ENCODE measurements around the gene PLK1. TPM values are rescaled to one million over a fixed set of nuclear protein-coding genes. Genes with fewer than 3 reads are reported as not detected.
"Not testable (repeated sequence)": the region's sequence is repeated elsewhere in the genome, so short reads cannot be mapped to it uniquely, and the experiment has no call there.

Gene PLK1
- total and polyA plus RNA-seq, 2 donors: 6.9 to 19.9 TPM

GRCh38 chr16:23710504-23710903 lies 31.8 kb downstream of the PLK1 start:
- H3K27ac ChIP-seq (ENCODE audit: low read depth in 1 of 2, low read length in 1 of 2): no peak overlapping the region
- no peak overlapping the region for H3K4me3 ChIP-seq (ENCODE audit: low read length in 2 of 2)
- H3K4me1 ChIP-seq (ENCODE audit: control insufficient read depth in 2 of 2, insufficient read depth in 2 of 2, low read length in 2 of 2): no peaks in the 10 kb centered on the region
- WGBS: 98% methylated on average over 3 of the region's 3 CpGs
- DNase-seq (ENCODE audit: low read depth in 6 of 9, low spot score in 9 of 9): no peak
- peaks cover 17 to 49% of the 10 kb centered on the region in 2 donors for H3K27me3 ChIP-seq (ENCODE audit: control insufficient read depth in 2 of 2, insufficient read depth in 1 of 2, low read length in 1 of 2)
- peaks cover 1 to 4% of the 10 kb centered on the region in 2 donors for H3K9me3 ChIP-seq (ENCODE audit: control insufficient read depth in 2 of 2, insufficient read depth in 1 of 2, low read length in 1 of 2)
- H3K36me3 ChIP-seq (ENCODE audit: control insufficient read depth in 2 of 2, insufficient read depth in 2 of 2, low read length in 1 of 2): no peaks in the 10 kb centered on the region

GRCh38 chr16:23711785-23712184 lies 33.1 kb downstream of the PLK1 start:
- peaks cover 1 to 4% of the 10 kb centered on the region in 2 donors for H3K9me3 ChIP-seq (ENCODE audit: control insufficient read depth in 2 of 2, insufficient read depth in 1 of 2, low read length in 1 of 2)
- 76% methylated on average over 4 of the region's 4 CpGs for WGBS
- no peak overlapping the region for H3K4me3 ChIP-seq (ENCODE audit: low read length in 2 of 2)
- H3K36me3 ChIP-seq (ENCODE audit: control insufficient read depth in 2 of 2, insufficient read depth in 2 of 2, low read length in 1 of 2): no peaks in the 10 kb centered on the region
- no peak for DNase-seq (ENCODE audit: low read depth in 6 of 9, low spot score in 9 of 9)
- H3K4me1 ChIP-seq (ENCODE audit: control insufficient read depth in 2 of 2, insufficient read depth in 2 of 2, low read length in 2 of 2): no peaks in the 10 kb centered on the region
- no peak overlapping the region for H3K27ac ChIP-seq (ENCODE audit: low read depth in 1 of 2, low read length in 1 of 2)
- H3K27me3 ChIP-seq (ENCODE audit: control insufficient read depth in 2 of 2, insufficient read depth in 1 of 2, low read length in 1 of 2): peaks cover 17 to 49% of the 10 kb centered on the region in 2 donors

- whole genome bisulfite sequencing: 9% methylated on average over 37 of the region's 37 CpGs
- H3K36me3 ChIP-seq (ENCODE audit: control insufficient read depth in 2 of 2, insufficient read depth in 2 of 2, low read length in 1 of 2): no peaks in the 10 kb centered on the region
- H3K27ac ChIP-seq (ENCODE audit: low read depth in 1 of 2, low read length in 1 of 2): no peak within 1 kb of the TSS
- H3K4me3 ChIP-seq (ENCODE audit: low read length in 2 of 2): no peak within 1 kb of the TSS
- peaks cover 1 to 4% of the 10 kb centered on the region in 2 donors for H3K9me3 ChIP-seq (ENCODE audit: control insufficient read depth in 2 of 2, insufficient read depth in 1 of 2, low read length in 1 of 2)
- DNase-seq (ENCODE audit: low read depth in 6 of 9, low spot score in 9 of 9): no peak
- peaks cover 17 to 53% of the 10 kb centered on the region in 2 donors for H3K27me3 ChIP-seq (ENCODE audit: control insufficient read depth in 2 of 2, insufficient read depth in 1 of 2, low read length in 1 of 2)
- H3K4me1 ChIP-seq (ENCODE audit: control insufficient read depth in 2 of 2, insufficient read depth in 2 of 2, low read length in 2 of 2): no peaks in the 10 kb centered on the region
These were observed 34.3 kb downstream of the PLK1 start, which contains the start of gene ERN2 for GRCh38 chr16:23712976-23713375. Gene ERN2, minus strand, starts transcription at chr16:23713222. Its CDS starts 35 bp downstream, at chr16:23713187.

- Histone ChIP-seq H3K4me1 (ENCODE audit: control insufficient read depth in 2 of 2, insufficient read depth in 2 of 2, low read length in 2 of 2) (no peaks in the 10 kb centered on the region), H3K36me3 (ENCODE audit: control insufficient read depth in 2 of 2, insufficient read depth in 2 of 2, low read length in 1 of 2) (no peaks in the 10 kb centered on the region), H3K9me3 (ENCODE audit: control insufficient read depth in 2 of 2, insufficient read depth in 1 of 2, low read length in 1 of 2) (no peaks in the 10 kb centered on the region), H3K4me3 (ENCODE audit: low read length in 2 of 2) (no peak overlapping the region), H3K27ac (ENCODE audit: low read depth in 1 of 2, low read length in 1 of 2) (no peak overlapping the region), H3K27me3 (ENCODE audit: control insufficient read depth in 2 of 2, insufficient read depth in 1 of 2, low read length in 1 of 2) (peaks cover 17 to 39% of the 10 kb centered on the region in 2 donors)
- 94% methylated on average over 5 of the region's 5 CpGs for WGBS
- no peak for DNase-seq (ENCODE audit: low read depth in 6 of 9, low spot score in 9 of 9)
These were observed 37.8 kb downstream of the PLK1 start for GRCh38 chr16:23716484-23716883.

- not testable (repeated sequence) for H3K4me1 ChIP-seq (ENCODE audit: control insufficient read depth in 2 of 2, insufficient read depth in 2 of 2, low read length in 2 of 2); H3K27me3 ChIP-seq (ENCODE audit: control insufficient read depth in 2 of 2, insufficient read depth in 1 of 2, low read length in 1 of 2); H3K4me3 ChIP-seq (ENCODE audit: low read length in 2 of 2); H3K9me3 ChIP-seq (ENCODE audit: control insufficient read depth in 2 of 2, insufficient read depth in 1 of 2, low read length in 1 of 2); H3K27ac ChIP-seq (ENCODE audit: low read depth in 1 of 2, low read length in 1 of 2); DNase-seq (ENCODE audit: low read depth in 6 of 9, low spot score in 9 of 9); H3K36me3 ChIP-seq (ENCODE audit: control insufficient read depth in 2 of 2, insufficient read depth in 2 of 2, low read length in 1 of 2)
- 92% methylated on average over 9 of the region's 9 CpGs for WGBS
These were observed 44.0 kb downstream of the PLK1 start for GRCh38 chr16:23722613-23723240.

GRCh38 chr16:23724096-23724784 lies 45.6 kb downstream of the PLK1 start:
- H3K9me3 ChIP-seq (ENCODE audit: control insufficient read depth in 2 of 2, insufficient read depth in 1 of 2, low read length in 1 of 2): no peaks in the 10 kb centered on the region
- no peak overlapping the region for H3K4me3 ChIP-seq (ENCODE audit: low read length in 2 of 2)
- no peak for DNase-seq (ENCODE audit: low read depth in 6 of 9, low spot score in 9 of 9)
- H3K4me1 ChIP-seq (ENCODE audit: control insufficient read depth in 2 of 2, insufficient read depth in 2 of 2, low read length in 2 of 2): no peaks in the 10 kb centered on the region
- no peaks in the 10 kb centered on the region for H3K27me3 ChIP-seq (ENCODE audit: control insufficient read depth in 2 of 2, insufficient read depth in 1 of 2, low read length in 1 of 2)
- no peaks in the 10 kb centered on the region for H3K36me3 ChIP-seq (ENCODE audit: control insufficient read depth in 2 of 2, insufficient read depth in 2 of 2, low read length in 1 of 2)
- no peak overlapping the region for H3K27ac ChIP-seq (ENCODE audit: low read depth in 1 of 2, low read length in 1 of 2)
- WGBS: 91% methylated on average over 8 of the region's 8 CpGs

GRCh38 chr16:23724785-23725131 lies 46.1 kb downstream of the PLK1 start:
- no peak for DNase-seq (ENCODE audit: low read depth in 6 of 9, low spot score in 9 of 9)
- Histone ChIP-seq H3K4me1 (ENCODE audit: control insufficient read depth in 2 of 2, insufficient read depth in 2 of 2, low read length in 2 of 2) (no peaks in the 10 kb centered on the region), H3K36me3 (ENCODE audit: control insufficient read depth in 2 of 2, insufficient read depth in 2 of 2, low read length in 1 of 2) (no peaks in the 10 kb centered on the region), H3K4me3 (ENCODE audit: low read length in 2 of 2) (no peak overlapping the region), H3K27ac (ENCODE audit: low read depth in 1 of 2, low read length in 1 of 2) (no peak overlapping the region), H3K27me3 (ENCODE audit: control insufficient read depth in 2 of 2, insufficient read depth in 1 of 2, low read length in 1 of 2) (no peaks in the 10 kb centered on the region), H3K9me3 (ENCODE audit: control insufficient read depth in 2 of 2, insufficient read depth in 1 of 2, low read length in 1 of 2) (no peaks in the 10 kb centered on the region)
- WGBS: 83% methylated on average over 3 of the region's 3 CpGs

- WGBS: 92% methylated on average over 3 of the region's 3 CpGs
- Histone ChIP-seq H3K27ac (ENCODE audit: low read depth in 1 of 2, low read length in 1 of 2) (no peak overlapping the region), H3K9me3 (ENCODE audit: control insufficient read depth in 2 of 2, insufficient read depth in 1 of 2, low read length in 1 of 2) (no peaks in the 10 kb centered on the region), H3K4me3 (ENCODE audit: low read length in 2 of 2) (no peak overlapping the region), H3K27me3 (ENCODE audit: control insufficient read depth in 2 of 2, insufficient read depth in 1 of 2, low read length in 1 of 2) (no peaks in the 10 kb centered on the region), H3K36me3 (ENCODE audit: control insufficient read depth in 2 of 2, insufficient read depth in 2 of 2, low read length in 1 of 2) (no peaks in the 10 kb centered on the region), H3K4me1 (ENCODE audit: control insufficient read depth in 2 of 2, insufficient read depth in 2 of 2, low read length in 2 of 2) (no peaks in the 10 kb centered on the region)
- DNase-seq (ENCODE audit: low read depth in 6 of 9, low spot score in 9 of 9): no peak
These were observed 48.0 kb downstream of the PLK1 start for GRCh38 chr16:23726710-23727109.

GRCh38 chr16:23728112-23728477 lies 49.4 kb downstream of the PLK1 start:
- no peak overlapping the region for H3K4me3 ChIP-seq (ENCODE audit: low read length in 2 of 2)
- no peak overlapping the region for H3K27ac ChIP-seq (ENCODE audit: low read depth in 1 of 2, low read length in 1 of 2)
- H3K27me3 ChIP-seq (ENCODE audit: control insufficient read depth in 2 of 2, insufficient read depth in 1 of 2, low read length in 1 of 2): no peaks in the 10 kb centered on the region
- WGBS: 67% methylated on average over 10 of the region's 10 CpGs
- H3K4me1 ChIP-seq (ENCODE audit: control insufficient read depth in 2 of 2, insufficient read depth in 2 of 2, low read length in 2 of 2): no peaks in the 10 kb centered on the region
- DNase-seq (ENCODE audit: low read depth in 6 of 9, low spot score in 9 of 9): no peak
- H3K36me3 ChIP-seq (ENCODE audit: control insufficient read depth in 2 of 2, insufficient read depth in 2 of 2, low read length in 1 of 2): no peaks in the 10 kb centered on the region
- no peaks in the 10 kb centered on the region for H3K9me3 ChIP-seq (ENCODE audit: control insufficient read depth in 2 of 2, insufficient read depth in 1 of 2, low read length in 1 of 2)

Data from thymus (tissue), 11 donors.